Endometrial microvascular endothelial cells (primary cell): ENCODE results near the gene FBXO22. TPM values are rescaled to one million over a fixed set of nuclear protein-coding genes. Genes with fewer than 3 reads are reported as not detected.
"Not testable (repeated sequence)": the region's sequence is repeated elsewhere in the genome, so short reads cannot be mapped to it uniquely, and the experiment has no call there.

Experiments used
- in situ Hi-C: cut with HindIII; loops from 2 replicates; pipeline ENCODE4 v1.10.0; 2017; ENCODE audit warnings: low sequenced_read_pairs, low pct_unique_long_range_greater_than_20kb; ENCODE audit errors: inconsistent ontology term
- total RNA-seq: library from RNA; depleted of rRNA; stranded (reverse); fragments of >200 nt; gene quantifications from one replicate; pipeline ENCODE4 v1.2.3, GENCODE V29; 2015; ENCODE audit errors: inconsistent ontology term

The FBXO22 gene
- total RNA-seq, 1 donor from 2014 or later, result 64.9 TPM

DNA sequence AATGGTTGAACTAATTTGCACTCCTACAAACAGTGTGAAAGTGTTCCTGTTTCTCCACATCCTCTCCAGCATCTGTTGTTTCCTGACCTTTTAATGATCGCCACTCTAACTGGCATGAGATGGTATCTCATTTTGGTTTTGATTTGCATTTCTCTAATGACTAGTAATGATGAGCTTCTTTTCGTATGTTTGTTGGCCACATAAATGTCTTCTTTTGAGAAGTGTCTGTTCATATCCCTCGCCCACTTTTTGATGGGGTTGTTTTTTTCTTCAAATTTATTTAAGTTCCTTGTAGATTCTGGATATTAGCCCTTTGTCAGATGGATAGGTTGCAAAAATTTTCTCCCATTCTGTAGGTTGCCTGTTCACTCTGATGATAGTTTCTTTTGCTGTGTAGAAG lies 6.7 kb downstream of the FBXO22 start:
- in situ Hi-C loops, result not testable (repeated sequence)

DNA sequence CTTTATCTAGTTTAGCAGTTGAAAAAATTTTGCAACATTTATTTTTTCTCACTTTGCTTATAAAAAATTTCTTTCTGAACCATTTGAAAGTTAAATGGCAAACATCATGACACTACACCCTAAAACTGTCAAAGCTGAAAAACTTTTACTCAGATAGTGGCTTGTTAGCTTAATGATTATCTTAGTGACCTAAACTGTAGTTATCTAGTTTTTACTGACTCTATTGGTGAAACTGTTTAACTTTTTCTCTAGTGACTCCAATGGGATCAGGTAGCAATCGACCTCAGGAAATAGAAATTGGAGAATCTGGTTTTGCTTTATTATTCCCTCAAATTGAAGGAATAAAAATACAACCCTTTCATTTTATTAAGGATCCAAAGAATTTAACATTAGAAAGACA lies 13.3 kb downstream of the FBXO22 start:
- in situ Hi-C loops, result no loop called here

GRCh38 chr15:75918135-75918534 lies 14.5 kb downstream of the FBXO22 start:
- in situ Hi-C loops, result no loop called here

- in situ Hi-C loops, result no loop called here
These were observed 16.4 kb downstream of the FBXO22 start for GRCh38 chr15:75920079-75920478.

DNA sequence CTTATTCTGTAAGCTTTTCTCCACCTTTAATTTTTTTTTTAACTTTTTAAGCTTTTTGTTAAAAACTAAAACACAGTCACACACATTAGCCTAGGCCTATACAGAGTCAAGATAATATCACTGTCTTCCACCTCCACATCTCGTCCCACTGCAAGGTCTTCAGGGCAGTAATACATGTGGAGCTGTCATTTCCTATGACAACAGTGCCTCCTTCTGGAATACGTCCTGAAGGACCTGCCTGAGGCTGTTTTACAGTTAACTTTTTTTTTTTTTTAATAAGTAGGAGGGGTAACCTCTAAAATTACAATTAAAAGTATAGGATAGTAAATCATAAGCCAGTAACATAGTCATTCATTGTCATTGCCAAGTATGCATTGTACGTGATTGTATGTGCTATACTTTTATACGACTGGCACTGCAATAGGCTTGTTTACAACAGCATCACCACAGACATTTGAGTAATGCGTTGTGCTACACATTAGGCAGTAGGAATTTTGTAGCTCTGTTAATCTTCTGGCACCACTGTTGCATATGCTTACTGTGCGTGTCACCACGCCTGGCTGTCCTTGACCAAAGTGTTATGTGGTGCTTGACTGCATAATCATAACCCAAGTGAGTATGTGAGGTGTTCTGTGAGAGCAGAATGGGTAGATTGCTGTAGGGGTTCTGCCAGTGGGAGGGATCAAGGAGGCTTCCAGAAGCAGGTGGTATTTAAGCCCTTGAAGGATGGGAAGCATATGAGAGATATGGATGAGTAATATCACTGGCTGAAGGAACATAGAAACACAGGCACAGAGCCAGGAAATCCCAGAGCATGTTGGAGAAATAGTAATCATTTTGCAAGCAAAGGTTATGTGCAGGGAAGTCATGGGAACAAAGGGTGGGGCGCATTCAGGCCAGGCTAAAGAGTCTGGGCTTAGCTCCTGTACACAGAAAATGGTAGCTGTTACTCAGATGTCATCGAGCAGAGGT lies 18.3 kb downstream of the FBXO22 start:
- in situ Hi-C loops, result no loop called here

GRCh38 chr15:75923756-75924155 lies 20.1 kb downstream of the FBXO22 start:
- in situ Hi-C loops, result no loop called here

DNA sequence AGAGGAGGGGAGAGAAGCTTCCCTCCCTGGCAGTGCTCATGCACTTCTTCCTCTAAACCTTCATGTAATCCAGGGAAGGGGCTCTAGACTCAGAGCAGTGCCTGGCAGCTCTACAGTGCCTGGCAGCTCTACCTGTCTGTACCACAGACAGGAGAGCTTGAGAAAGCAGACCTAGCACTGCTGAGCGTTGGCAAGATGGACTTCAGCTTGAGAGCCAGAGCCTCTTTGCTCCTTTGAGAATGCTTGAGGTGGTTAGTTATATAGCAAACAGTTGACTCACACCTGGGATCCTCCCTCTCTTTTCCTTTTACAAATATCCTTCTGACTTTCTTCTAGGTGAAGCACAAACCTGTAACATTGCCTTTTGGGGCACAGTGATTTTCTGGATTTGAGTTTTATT lies 20.9 kb downstream of the FBXO22 start:
- in situ Hi-C loops, result no loop called here

DNA sequence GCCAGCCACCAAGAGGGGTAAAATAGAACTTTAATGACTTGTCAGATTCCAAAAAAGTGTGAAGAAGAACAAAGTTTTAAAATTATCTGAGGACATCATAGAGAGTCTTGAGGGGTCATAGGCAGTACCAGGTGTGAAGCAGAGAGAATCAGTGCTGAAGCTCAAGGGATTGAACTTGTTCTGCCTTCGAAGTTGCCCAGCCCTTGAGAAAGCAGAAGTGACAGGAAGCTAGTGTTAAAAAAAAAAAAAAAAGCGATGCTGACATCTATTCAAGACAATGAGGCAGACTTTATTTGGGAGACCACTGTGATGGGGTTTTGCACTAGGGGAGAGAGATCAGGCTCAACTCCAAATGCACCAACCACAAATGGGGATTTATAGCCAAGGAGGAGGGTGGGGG lies 21.8 kb downstream of the FBXO22 start:
- in situ Hi-C loops, result no loop called here

DNA sequence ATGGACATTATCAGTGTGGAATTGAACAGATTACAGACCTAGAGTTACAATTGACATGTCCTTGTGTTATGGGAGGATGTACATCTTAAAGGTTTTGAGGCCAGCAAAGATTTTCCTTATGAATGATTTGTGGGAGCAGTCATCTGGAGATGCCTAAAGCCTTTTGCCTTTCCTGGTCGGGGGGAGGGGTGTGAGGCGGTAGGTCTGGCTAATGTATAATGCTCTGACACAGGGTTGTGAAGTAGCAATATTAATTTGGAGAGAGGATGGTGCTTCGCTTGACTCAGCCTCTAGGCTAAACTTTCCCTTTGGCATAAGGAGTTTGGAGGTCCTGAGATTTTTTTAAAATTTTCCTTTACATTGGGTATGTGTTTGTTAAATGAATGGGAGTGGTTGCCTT lies 23.3 kb downstream of the FBXO22 start:
- in situ Hi-C loops, result no loop called here

GRCh38 chr15:75927601-75928000 lies 23.9 kb downstream of the FBXO22 start:
- in situ Hi-C loops, result no loop called here

DNA sequence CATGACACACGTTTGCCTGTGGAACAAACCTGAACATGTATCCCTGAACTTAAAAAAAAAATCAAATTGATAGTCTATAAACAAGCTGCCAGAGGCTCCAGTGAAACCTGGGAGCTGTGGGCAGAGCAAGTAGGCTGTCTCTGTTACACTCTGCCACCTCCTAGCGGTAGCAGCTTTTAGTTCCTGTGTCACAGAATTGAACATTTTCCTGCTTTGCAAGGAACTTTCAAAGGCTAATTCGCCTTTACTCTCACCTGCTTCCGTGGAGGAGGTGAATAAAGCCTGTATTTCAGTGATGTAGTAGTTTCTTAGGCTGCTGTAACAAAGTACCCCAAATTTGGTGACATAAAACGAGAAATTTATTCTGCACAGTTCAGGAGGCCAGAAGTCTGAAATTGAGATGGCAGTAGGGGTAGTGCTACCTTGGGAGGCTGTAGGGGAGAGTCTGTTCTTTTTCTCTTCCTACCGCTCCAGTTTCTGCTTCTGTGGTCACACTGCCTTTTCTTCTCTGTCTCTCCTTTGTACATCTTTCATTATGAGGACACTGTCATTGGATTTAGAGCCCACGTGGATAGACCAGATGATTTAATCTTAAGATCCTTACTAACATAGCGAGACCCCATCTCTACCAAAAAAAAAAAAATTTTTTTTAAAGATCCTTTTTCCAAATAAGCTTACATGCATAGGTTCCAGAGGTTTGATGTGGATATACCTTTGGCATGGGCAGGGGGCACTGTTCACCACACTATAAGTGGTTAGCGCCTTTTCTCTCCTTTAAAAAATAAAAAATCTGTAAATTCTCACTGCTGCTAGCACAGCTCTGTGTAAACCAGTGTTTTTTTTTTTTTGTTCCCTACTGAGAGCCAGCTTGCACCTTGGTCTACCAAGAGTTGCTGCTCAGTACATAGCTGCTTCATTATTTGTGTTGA lies 25.3 kb downstream of the FBXO22 start:
- in situ Hi-C loops, result no loop called here

- in situ Hi-C loops, result no loop called here
These were observed 26.3 kb downstream of the FBXO22 start for GRCh38 chr15:75929799-75930565.

DNA sequence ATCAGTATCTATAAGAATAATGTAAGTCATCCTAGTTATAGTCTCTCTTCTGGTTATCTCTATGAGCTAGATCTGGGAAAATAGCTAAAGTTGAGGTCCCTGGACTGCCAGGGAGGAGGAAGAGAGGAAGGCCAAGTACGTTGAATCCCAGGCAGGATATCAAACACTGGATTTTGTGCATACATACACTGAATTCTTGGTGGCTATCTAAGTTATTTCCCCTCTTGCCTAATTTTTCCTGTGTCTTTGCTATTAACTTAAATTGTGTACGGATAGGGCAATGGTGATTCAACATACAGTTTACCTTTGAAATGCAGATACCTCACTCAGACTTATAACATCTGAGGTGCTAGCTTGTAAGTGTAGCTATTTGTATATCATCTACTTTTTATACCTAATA lies 27.2 kb downstream of the FBXO22 start:
- in situ Hi-C loops, result no loop called here

DNA sequence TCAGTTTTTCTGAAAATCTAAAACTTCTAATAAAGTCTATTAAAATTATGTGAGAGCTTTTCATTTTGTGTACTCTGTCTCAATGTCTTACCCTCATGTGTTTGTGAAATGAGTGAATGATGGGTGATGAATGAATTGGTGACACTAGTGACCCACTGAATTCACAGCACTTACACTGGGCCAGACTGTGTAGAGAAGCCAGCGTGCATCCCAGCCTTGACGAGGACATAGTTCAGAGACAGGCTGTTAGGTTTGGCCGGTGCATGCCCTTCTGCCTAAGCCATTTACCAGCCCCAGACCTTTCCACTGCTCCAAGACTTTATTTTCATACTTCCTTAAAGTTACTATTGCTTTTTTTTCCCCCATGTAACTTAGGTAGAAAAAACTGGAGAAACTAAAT lies 38.8 kb downstream of the FBXO22 start:
- in situ Hi-C loops, result no loop called here

- in situ Hi-C loops, result no loop called here
These were observed 39.6 kb downstream of the FBXO22 start for GRCh38 chr15:75943246-75943645.

- in situ Hi-C loops, result no loop called here
These were observed 40.1 kb downstream of the FBXO22 start for GRCh38 chr15:75943713-75944215.

GRCh38 chr15:75945953-75946352 lies 42.3 kb downstream of the FBXO22 start:
- in situ Hi-C loops, result no loop called here

DNA sequence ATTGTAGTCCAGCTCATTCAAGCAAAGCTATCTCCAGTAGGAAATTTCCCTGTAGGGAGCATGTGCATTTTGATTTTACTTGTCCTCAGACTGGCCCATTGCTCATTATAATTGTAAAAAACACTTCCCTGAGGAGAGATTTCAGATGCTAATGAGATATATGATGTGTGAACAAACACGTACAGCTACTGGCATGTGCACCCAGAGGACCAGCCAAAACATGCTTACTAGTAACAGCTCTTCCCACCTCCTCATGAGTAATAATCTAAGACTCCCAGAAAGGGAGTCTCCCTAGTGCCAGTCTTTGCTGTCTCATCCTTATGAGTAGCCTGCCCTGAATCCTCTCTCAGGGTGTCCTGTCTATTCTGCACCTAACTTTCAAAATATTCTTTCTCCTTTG lies 43.4 kb downstream of the FBXO22 start:
- in situ Hi-C loops, result no loop called here

GRCh38 chr15:75948761-75949296 lies 45.2 kb downstream of the FBXO22 start:
- in situ Hi-C loops, result no loop called here
